HEK293 (cell line): ENCODE measurements around the gene CHD2.

Experiments used
- CTCF ChIA-PET: fragments of 350-600 bp; formaldehyde crosslinking; extraction: SDS; loops from one replicate; lab custom pipeline; 2021; ENCODE audit warnings: antibody characterized with exemption; lab: Yijun Ruan, JAX
- POLR2A ChIA-PET: fragments of 300-600 bp; formaldehyde crosslinking; extraction: SDS; loops from one replicate; lab custom pipeline; 2020; ENCODE audit warnings: antibody characterized with exemption, inconsistent platforms; lab: Yijun Ruan, JAX
- H3K27ac ChIP-seq: fragments of 200-500 bp; sonication (Bioruptor generic); 2 replicates; pipeline ENCODE4 v1.5.1; 2014; ENCODE audit warnings: low read depth, low read length, control low read depth, inconsistent platforms; ENCODE audit errors: extremely low read depth
- H3K36me3 ChIP-seq, 2 experiments: fragments of 200-500 bp in 1 of 2; sonication (Bioruptor generic) in 1 of 2; 1 replicate in 1 of 2; 2 replicates in 1 of 2; pipeline ENCODE4 v1.5.1; 2014 to 2017; ENCODE audit warnings: inconsistent platforms in 2 of 2, low read length in 2 of 2; ENCODE audit not compliant: control insufficient read depth in 2 of 2, insufficient read depth in 1 of 2
- H3K4me1 ChIP-seq: fragments of 200-500 bp; sonication (Bioruptor generic); 2 replicates; pipeline ENCODE4 v1.5.1; 2014; ENCODE audit warnings: mild to moderate bottlenecking, low read length, inconsistent platforms; ENCODE audit not compliant: control insufficient read depth, insufficient read depth
- H3K4me3 ChIP-seq: 2 replicates; pipeline ENCODE4 v1.5.1; 2011; ENCODE audit warnings: low read depth, mild to moderate bottlenecking, control low read depth, low read length, moderate library complexity
- H3K9me3 ChIP-seq: fragments of 200-500 bp; sonication (Bioruptor generic); 2 replicates; pipeline ENCODE4 v1.5.1; 2014; ENCODE audit warnings: low read depth, low read length, inconsistent platforms; ENCODE audit not compliant: control insufficient read depth, insufficient read depth
- BCL11A ChIP-seq: fragments of 450-650 bp; formaldehyde crosslinking; IDR thresholded peaks from 2 replicates; pipeline ENCODE4 v1.5.1; 2016; ENCODE audit warnings: low read depth, missing biosample characterization, missing genetic modification characterization
- EGR2 ChIP-seq: fragments of 450-650 bp; formaldehyde crosslinking; IDR thresholded peaks from 2 replicates; pipeline ENCODE4 v1.5.1; 2016; ENCODE audit warnings: low read depth, missing biosample characterization, missing genetic modification characterization
- ELK4 ChIP-seq: IDR thresholded peaks from 2 replicates; pipeline ENCODE4 v1.6.1; 2011; ENCODE audit warnings: mild to moderate bottlenecking, low read depth, low read length, borderline replicate concordance
- GLI4 ChIP-seq: fragments of 450-650 bp; formaldehyde crosslinking; IDR thresholded peaks from 2 replicates; pipeline ENCODE4 v1.5.1; 2016; ENCODE audit warnings: missing biosample characterization, missing genetic modification characterization
- GLIS2 ChIP-seq: fragments of 450-650 bp; formaldehyde crosslinking; IDR thresholded peaks from 2 replicates; pipeline ENCODE4 v1.5.1; 2016; ENCODE audit warnings: missing biosample characterization, missing genetic modification characterization
- PRDM1 ChIP-seq: fragments of 450-650 bp; formaldehyde crosslinking; IDR thresholded peaks from 2 replicates; pipeline ENCODE4; 2016; ENCODE audit warnings: missing biosample characterization, missing genetic modification characterization
- PRDM10 ChIP-seq: fragments of 450-650 bp; formaldehyde crosslinking; IDR thresholded peaks from 2 replicates; pipeline ENCODE4 v1.5.1; 2016; ENCODE audit warnings: missing biosample characterization, missing genetic modification characterization
- PRDM4 ChIP-seq: fragments of 450-650 bp; formaldehyde crosslinking; IDR thresholded peaks from 2 replicates; pipeline ENCODE4 v1.5.1; 2017; ENCODE audit warnings: missing biosample characterization, missing genetic modification characterization
- YY1 ChIP-seq: fragments of 450-650 bp; formaldehyde crosslinking; IDR thresholded peaks from 2 replicates; pipeline ENCODE4 v1.5.1; 2018; ENCODE audit warnings: missing biosample characterization, missing genetic modification characterization
- ZBTB20 ChIP-seq: fragments of 450-650 bp; formaldehyde crosslinking; IDR thresholded peaks from 2 replicates; pipeline ENCODE4 v1.5.1; 2016; ENCODE audit warnings: missing biosample characterization, missing genetic modification characterization
- ZEB2 ChIP-seq: fragments of 450-650 bp; formaldehyde crosslinking; IDR thresholded peaks from 2 replicates; pipeline ENCODE4 v1.5.1; 2016; ENCODE audit warnings: missing biosample characterization, missing genetic modification characterization
- ZNF133 ChIP-seq: fragments of 450-650 bp; formaldehyde crosslinking; IDR thresholded peaks from 2 replicates; pipeline ENCODE4 v1.5.1; 2016; ENCODE audit warnings: missing biosample characterization, missing genetic modification characterization
- ZNF18 ChIP-seq: fragments of 450-650 bp; formaldehyde crosslinking; IDR thresholded peaks from 2 replicates; pipeline ENCODE4 v1.5.1; 2016; ENCODE audit warnings: missing biosample characterization, missing genetic modification characterization
- ZNF211 ChIP-seq: fragments of 450-650 bp; formaldehyde crosslinking; IDR thresholded peaks from 2 replicates; pipeline ENCODE4 v1.5.1; 2016; ENCODE audit warnings: low read depth, missing biosample characterization, missing genetic modification characterization
- ZNF221 ChIP-seq: fragments of 450-650 bp; formaldehyde crosslinking; IDR thresholded peaks from 2 replicates; pipeline ENCODE4 v1.5.1; 2017; ENCODE audit warnings: missing biosample characterization, missing genetic modification characterization, borderline replicate concordance
- ZNF302 ChIP-seq: fragments of 450-650 bp; formaldehyde crosslinking; IDR thresholded peaks from 2 replicates; pipeline ENCODE4 v1.5.1; 2016; ENCODE audit warnings: missing biosample characterization, missing genetic modification characterization, low read depth
- ZNF350 ChIP-seq: fragments of 450-650 bp; formaldehyde crosslinking; IDR thresholded peaks from 2 replicates; pipeline ENCODE4 v1.5.0; 2017; ENCODE audit warnings: missing biosample characterization, mild to moderate bottlenecking, missing genetic modification characterization
- ZNF544 ChIP-seq: fragments of 450-650 bp; formaldehyde crosslinking; IDR thresholded peaks from 2 replicates; pipeline ENCODE4 v1.5.0; 2017; ENCODE audit warnings: missing biosample characterization, missing genetic modification characterization
- ZNF621 ChIP-seq: fragments of 450-650 bp; formaldehyde crosslinking; IDR thresholded peaks from 2 replicates; pipeline ENCODE4 v1.5.1; 2017; ENCODE audit warnings: missing biosample characterization, missing genetic modification characterization
- ZSCAN16 ChIP-seq: fragments of 450-650 bp; formaldehyde crosslinking; IDR thresholded peaks from 2 replicates; pipeline ENCODE4 v1.5.1; 2016; ENCODE audit warnings: missing biosample characterization, missing genetic modification characterization

CHD2 gene

GRCh38 chr15:93020976-93021772 is 121.0 kb downstream of the CHD2 start:
- POLR2A ChIA-PET: no interaction called here
- TF ChIP-seq ZNF302 (no peak), PRDM1 (tag by site-specific recombination) (0 out of 2 replicates have a peak, but pooled peaks have one; percentile 27)
- TF ChIP-seq, all 188 proteins: peak for 1
- Histone ChIP-seq H3K36me3 (peaks cover 91 to 100% of the 10 kb centered on the region in 2 experiments), H3K9me3 (no peaks in the 10 kb centered on the region), H3K4me1 (no peaks in the 10 kb centered on the region), H3K4me3 (no peak overlapping the region), H3K27ac (no peak overlapping the region)
- CTCF ChIA-PET: interaction anchor here (0.8 to 2.8 kb wide), 6 partner anchors 9 to 1099 kb away, joined by 3 to 12 read pairs (median 4); no protein-coding TSS in a partner anchor

GRCh38 chr15:93024293-93024692 is 124.2 kb downstream of the CHD2 start:
- CTCF ChIA-PET: no interaction called here
- no peak overlapping the region for H3K4me3 ChIP-seq
- H3K27ac ChIP-seq: no peak overlapping the region
- H3K4me1 ChIP-seq: no peaks in the 10 kb centered on the region
- H3K36me3 ChIP-seq: peaks cover 60 to 83% of the 10 kb centered on the region in 2 experiments
- no peaks in the 10 kb centered on the region for H3K9me3 ChIP-seq
- POLR2A ChIA-PET: no interaction called here
- TF ChIP-seq GLIS2 (tag by site-specific recombination): no peak
- no peak for TF ChIP-seq PRDM4 (tag by site-specific recombination)
- no peak for TF ChIP-seq EGR2 (tag by site-specific recombination)
- TF ChIP-seq ZNF350: no peak
- TF ChIP-seq ZNF621 (tag by site-specific recombination): no peak
- TF ChIP-seq BCL11A: no peak
- TF ChIP-seq ZEB2 (tag by site-specific recombination): no peak
- TF ChIP-seq ZNF133 (tag by site-specific recombination): no peak
- no peak for TF ChIP-seq ZNF211 (tag by site-specific recombination)
- TF ChIP-seq GLI4 (tag by site-specific recombination): no peak
- TF ChIP-seq ZSCAN16 (tag by site-specific recombination): no peak
- no peak for TF ChIP-seq ZNF221
- TF ChIP-seq PRDM10: no peak
- TF ChIP-seq ZNF544 (tag by site-specific recombination): no peak
- no peak for TF ChIP-seq ZNF18 (tag by site-specific recombination)
- TF ChIP-seq ELK4: no peak
- TF ChIP-seq ZBTB20 (tag by site-specific recombination): no peak
- no peak for TF ChIP-seq YY1 (tag by site-specific recombination)
